ENCODE measurements around the gene VPREB3.

VPREB3 gene

GRCh38 chr22:23782252-23782651 is 28.0 kb upstream of the VPREB3 start:
- H3K4me3 ChIP-seq (ENCODE audit: low read length), result no peak overlapping the region
- TF ChIP-seq, protein P1, sequence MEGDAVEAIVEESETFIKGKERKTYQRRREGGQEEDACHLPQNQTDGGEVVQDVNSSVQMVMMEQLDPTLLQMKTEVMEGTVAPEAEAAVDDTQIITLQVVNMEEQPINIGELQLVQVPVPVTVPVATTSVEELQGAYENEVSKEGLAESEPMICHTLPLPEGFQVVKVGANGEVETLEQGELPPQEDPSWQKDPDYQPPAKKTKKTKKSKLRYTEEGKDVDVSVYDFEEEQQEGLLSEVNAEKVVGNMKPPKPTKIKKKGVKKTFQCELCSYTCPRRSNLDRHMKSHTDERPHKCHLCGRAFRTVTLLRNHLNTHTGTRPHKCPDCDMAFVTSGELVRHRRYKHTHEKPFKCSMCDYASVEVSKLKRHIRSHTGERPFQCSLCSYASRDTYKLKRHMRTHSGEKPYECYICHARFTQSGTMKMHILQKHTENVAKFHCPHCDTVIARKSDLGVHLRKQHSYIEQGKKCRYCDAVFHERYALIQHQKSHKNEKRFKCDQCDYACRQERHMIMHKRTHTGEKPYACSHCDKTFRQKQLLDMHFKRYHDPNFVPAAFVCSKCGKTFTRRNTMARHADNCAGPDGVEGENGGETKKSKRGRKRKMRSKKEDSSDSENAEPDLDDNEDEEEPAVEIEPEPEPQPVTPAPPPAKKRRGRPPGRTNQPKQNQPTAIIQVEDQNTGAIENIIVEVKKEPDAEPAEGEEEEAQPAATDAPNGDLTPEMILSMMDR (conservative IDR thresholded peaks at IDR 0.05; ENCODE audit: low read length), result no peak
- no peak for DNase-seq (ENCODE audit: low read depth)

DNA sequence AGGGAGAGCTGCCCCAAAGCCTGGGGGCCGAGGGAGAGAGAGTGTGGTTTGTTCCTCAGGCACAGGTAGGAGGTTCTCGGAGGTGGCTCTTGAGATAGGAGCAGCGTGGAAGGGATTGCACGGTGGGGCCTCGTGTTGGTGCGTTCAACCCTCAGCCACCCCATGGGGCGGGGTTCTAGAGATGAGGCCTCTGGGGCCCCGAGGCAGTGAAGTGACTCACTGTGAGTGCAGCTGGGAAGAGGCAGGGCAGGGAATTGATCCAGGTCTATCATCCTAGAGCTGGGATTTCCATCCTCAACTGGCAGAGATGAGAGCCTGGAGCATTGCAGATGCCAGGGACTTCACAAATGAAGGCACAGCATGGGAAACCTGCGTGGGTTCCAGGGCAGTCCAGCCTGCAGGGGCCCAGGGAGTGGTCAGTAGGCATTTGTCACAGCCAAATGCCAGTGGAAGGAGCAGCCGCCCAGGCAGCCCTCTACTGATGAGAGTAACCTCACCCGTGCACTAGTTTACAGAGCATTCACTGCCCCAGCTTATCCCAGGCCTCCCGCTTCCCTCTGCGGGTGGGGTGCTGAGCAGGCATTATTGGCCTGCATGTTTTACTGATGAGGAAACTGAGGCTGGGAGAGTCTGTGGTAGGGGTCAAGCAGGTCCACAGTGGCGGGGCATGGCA is 27.4 kb upstream of the VPREB3 start:
- DNase-seq (ENCODE audit: low read depth), result peak; percentile 79
- TF ChIP-seq, protein P1 (conservative IDR thresholded peaks at IDR 0.05; ENCODE audit: low read length), result no peak
- H3K4me3 ChIP-seq (ENCODE audit: low read length), result no peak overlapping the region

DNA sequence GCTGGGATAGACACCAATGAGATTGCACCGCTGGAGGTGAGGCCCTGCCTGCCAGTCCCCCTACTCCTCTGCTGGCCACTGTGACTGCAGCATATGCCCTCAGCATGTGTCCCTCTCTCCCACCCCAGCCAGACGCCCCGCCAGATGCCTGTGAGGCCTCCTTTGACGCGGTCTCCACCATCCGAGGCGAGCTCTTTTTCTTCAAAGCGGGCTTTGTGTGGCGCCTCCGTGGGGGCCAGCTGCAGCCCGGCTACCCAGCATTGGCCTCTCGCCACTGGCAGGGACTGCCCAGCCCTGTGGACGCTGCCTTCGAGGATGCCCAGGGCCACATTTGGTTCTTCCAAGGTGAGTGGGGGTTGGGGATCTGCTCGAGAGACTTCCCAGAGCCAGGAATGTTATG is 26.8 kb upstream of the VPREB3 start:
- TF ChIP-seq, protein P1 (conservative IDR thresholded peaks at IDR 0.05; ENCODE audit: low read length), result no peak
- DNase-seq (ENCODE audit: low read depth), result no peak

GRCh38 chr22:23780146-23780748 is 26.0 kb upstream of the VPREB3 start:
- no peak for DNase-seq (ENCODE audit: low read depth)
- TF ChIP-seq, protein P1 (conservative IDR thresholded peaks at IDR 0.05; ENCODE audit: low read length), result no peak
- no peak overlapping the region for H3K4me3 ChIP-seq (ENCODE audit: low read length)

More for the DNA sequence above, 26.8 kb upstream of the VPREB3 start:
- H3K4me3 ChIP-seq (ENCODE audit: low read length), result no peak overlapping the region

DNA sequence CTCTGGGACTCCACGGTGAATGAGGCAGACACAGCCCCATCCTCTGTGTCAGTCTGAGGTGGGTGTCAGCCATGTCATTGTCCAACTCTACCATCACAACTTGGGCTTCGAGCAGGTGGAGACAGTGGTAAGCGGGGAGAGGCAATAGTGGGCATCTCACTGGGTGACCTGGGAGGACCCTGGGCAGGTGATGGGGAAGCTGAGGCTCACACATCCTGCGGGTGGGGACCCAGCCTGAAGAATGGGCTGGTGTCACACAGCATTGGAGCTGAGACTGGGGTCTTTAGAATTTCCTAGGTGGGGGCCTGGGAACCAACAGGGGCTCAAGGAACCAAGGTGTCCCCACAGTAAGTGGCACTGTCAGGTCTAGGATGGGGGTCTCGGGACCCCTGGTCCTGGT is 25.5 kb upstream of the VPREB3 start:
- DNase-seq (ENCODE audit: low read depth), result no peak
- no peak overlapping the region for H3K4me3 ChIP-seq (ENCODE audit: low read length)
- TF ChIP-seq, protein P1 (conservative IDR thresholded peaks at IDR 0.05; ENCODE audit: low read length), result no peak

GRCh38 chr22:23779083-23779482 is 24.9 kb upstream of the VPREB3 start:
- no peak for DNase-seq (ENCODE audit: low read depth)

DNA sequence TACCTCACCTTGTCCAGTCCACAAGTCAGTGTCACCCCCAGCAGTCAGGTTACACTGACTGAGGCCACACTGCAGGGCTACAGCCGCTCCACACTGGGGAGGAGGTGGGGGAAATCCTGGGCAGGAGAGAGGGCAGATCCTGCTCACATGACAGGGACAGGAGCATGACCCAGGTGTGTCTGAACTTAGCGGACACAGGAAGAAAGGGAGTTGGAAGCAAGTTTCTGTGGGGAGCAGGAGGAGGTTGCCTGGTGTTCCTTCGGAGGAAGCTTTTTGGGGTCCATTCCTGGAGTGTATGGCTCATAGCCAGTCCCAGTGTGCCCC is 24.3 kb upstream of the VPREB3 start:
- H3K4me3 ChIP-seq (ENCODE audit: low read length), result no peak overlapping the region
- TF ChIP-seq, protein P1 (conservative IDR thresholded peaks at IDR 0.05; ENCODE audit: low read length), result no peak
- DNase-seq (ENCODE audit: low read depth), result no peak

More at GRCh38 chr22:23779083-23779482, 24.9 kb upstream of the VPREB3 start:
- TF ChIP-seq, protein P1 (conservative IDR thresholded peaks at IDR 0.05; ENCODE audit: low read length), result no peak
- H3K4me3 ChIP-seq (ENCODE audit: low read length), result no peak overlapping the region

All from AG10803 (cell line).